ENCODE measurements around the gene SPC24. TPM values are rescaled to one million over a fixed set of nuclear protein-coding genes. Genes with fewer than 3 reads are reported as not detected.
"Not testable (repeated sequence)": the region's sequence is repeated elsewhere in the genome, so short reads cannot be mapped to it uniquely, and the experiment has no call there.

SPC24 gene
- total RNA-seq, 1 experiment from 2014 or later, result 61.3 TPM

GRCh38 chr19:11160440-11160768 is 4.8 kb upstream of the SPC24 start:
- H3K27ac ChIP-seq; H3K4me1 ChIP-seq; H3K27me3 ChIP-seq; H3K4me3 ChIP-seq; H3K9me3 ChIP-seq (replicated peaks); DNase-seq: not testable (repeated sequence)
- H3K36me3 ChIP-seq, result peaks cover 11% of the 10 kb centered on the region

- Histone ChIP-seq H3K4me3 (no peak overlapping the region), H3K9me3 (replicated peaks) (no peaks in the 10 kb centered on the region), H3K36me3 (peaks cover 6% of the 10 kb centered on the region), H3K27me3 (no peaks in the 10 kb centered on the region), H3K4me1 (no peaks in the 10 kb centered on the region), H3K27ac (no peak overlapping the region)
- DNase-seq, result no peak
Observed at GRCh38 chr19:11159598-11160439, 4.2 kb upstream of the SPC24 start.

- H3K4me3 ChIP-seq, result peak overlapping the region; percentile 90
- H3K9me3 ChIP-seq (replicated peaks), result no peaks in the 10 kb centered on the region
- DNase-seq, result no peak
- H3K4me1 ChIP-seq, result no peaks in the 10 kb centered on the region
- no peaks in the 10 kb centered on the region for H3K27me3 ChIP-seq
- peaks cover 22% of the 10 kb centered on the region for H3K36me3 ChIP-seq
- H3K27ac ChIP-seq, result no peak overlapping the region; the same call in 1 of the 2 replicates
Observed at GRCh38 chr19:11154683-11155047, 917 bp downstream of the SPC24 start.

GRCh38 chr19:11152318-11153062 is 3.1 kb downstream of the SPC24 start:
- Histone ChIP-seq H3K4me3 (no peak overlapping the region), H3K27me3 (no peaks in the 10 kb centered on the region), H3K4me1 (no peaks in the 10 kb centered on the region), H3K27ac (no peak overlapping the region), H3K9me3 (replicated peaks) (no peaks in the 10 kb centered on the region), H3K36me3 (peaks cover 30% of the 10 kb centered on the region)
- no peak for DNase-seq

- Histone ChIP-seq H3K36me3 (peaks cover 30% of the 10 kb centered on the region), H3K4me3 (no peak overlapping the region), H3K27ac (no peak overlapping the region), H3K4me1 (no peaks in the 10 kb centered on the region), H3K27me3 (no peaks in the 10 kb centered on the region), H3K9me3 (replicated peaks) (no peaks in the 10 kb centered on the region)
- no peak for DNase-seq
Observed at GRCh38 chr19:11151181-11151580, 4.4 kb downstream of the SPC24 start.

- Histone ChIP-seq H3K36me3 (peaks cover 38% of the 10 kb centered on the region), H3K4me3 (no peak overlapping the region), H3K9me3 (replicated peaks) (no peaks in the 10 kb centered on the region), H3K4me1 (peaks cover 20% of the 10 kb centered on the region), H3K27ac (no peak overlapping the region), H3K27me3 (no peaks in the 10 kb centered on the region)
- DNase-seq, result no peak
Observed at GRCh38 chr19:11148001-11148400, 7.6 kb downstream of the SPC24 start.

- H3K9me3 ChIP-seq (replicated peaks), result no peaks in the 10 kb centered on the region
- H3K36me3 ChIP-seq, result peaks cover 21% of the 10 kb centered on the region
- no peak overlapping the region for H3K4me3 ChIP-seq
- H3K4me1 ChIP-seq, result peaks cover 31% of the 10 kb centered on the region
- no peaks in the 10 kb centered on the region for H3K27me3 ChIP-seq
- DNase-seq, result no peak
- H3K27ac ChIP-seq, result peak overlapping the region; percentile 97
Observed at GRCh38 chr19:11145536-11145924, 10.1 kb downstream of the SPC24 start.

- H3K27me3 ChIP-seq, result no peaks in the 10 kb centered on the region
- H3K27ac ChIP-seq, result peak overlapping the region; percentile 97
- DNase-seq, result peak; percentile 95 to 96
- no peaks in the 10 kb centered on the region for H3K9me3 ChIP-seq (replicated peaks)
- H3K36me3 ChIP-seq, result peaks cover 8% of the 10 kb centered on the region
- H3K4me1 ChIP-seq, result peaks cover 39% of the 10 kb centered on the region
- H3K4me3 ChIP-seq, result peak overlapping the region; percentile 40
Observed at GRCh38 chr19:11142528-11143171, 12.9 kb downstream of the SPC24 start.

GRCh38 chr19:11141937-11142527 is 13.6 kb downstream of the SPC24 start:
- H3K27me3 ChIP-seq, result no peaks in the 10 kb centered on the region
- peaks cover 39% of the 10 kb centered on the region for H3K4me1 ChIP-seq
- no peaks in the 10 kb centered on the region for H3K9me3 ChIP-seq (replicated peaks)
- no peak for DNase-seq
- H3K27ac ChIP-seq, result no peak overlapping the region; the same call in 1 of the 2 replicates
- peaks cover 8% of the 10 kb centered on the region for H3K36me3 ChIP-seq
- H3K4me3 ChIP-seq, result no peak overlapping the region

- Histone ChIP-seq H3K27ac (no peak overlapping the region), H3K36me3 (peaks cover 6% of the 10 kb centered on the region), H3K4me1 (peaks cover 39% of the 10 kb centered on the region), H3K4me3 (no peak overlapping the region), H3K9me3 (replicated peaks) (no peaks in the 10 kb centered on the region), H3K27me3 (no peaks in the 10 kb centered on the region)
- DNase-seq, result no peak
Observed at GRCh38 chr19:11140896-11141295, 14.7 kb downstream of the SPC24 start.

- H3K36me3 ChIP-seq; H3K9me3 ChIP-seq (replicated peaks); H3K4me3 ChIP-seq; H3K27me3 ChIP-seq; DNase-seq: not testable (repeated sequence)
- peaks cover 35% of the 10 kb centered on the region for H3K4me1 ChIP-seq
- H3K27ac ChIP-seq, result peak overlapping the region; percentile 65; the same call in 1 of the 2 replicates
Observed at GRCh38 chr19:11140023-11140538, 15.5 kb downstream of the SPC24 start.

- Histone ChIP-seq H3K27me3 (no peaks in the 10 kb centered on the region), H3K9me3 (replicated peaks) (no peaks in the 10 kb centered on the region), H3K4me1 (peaks cover 24% of the 10 kb centered on the region), H3K36me3 (no peaks in the 10 kb centered on the region), H3K4me3 (peak overlapping the region; percentile 11), H3K27ac (peak overlapping the region; percentile 65)
- DNase-seq, result peak; percentile 93 to 95
Observed at GRCh38 chr19:11138601-11139300, 16.8 kb downstream of the SPC24 start.

GRCh38 chr19:11137542-11138384 is 17.8 kb downstream of the SPC24 start:
- H3K4me1 ChIP-seq, result peaks cover 16% of the 10 kb centered on the region
- peak; percentile 92 to 94 for DNase-seq
- no peaks in the 10 kb centered on the region for H3K27me3 ChIP-seq
- H3K4me3 ChIP-seq, result peak overlapping the region; percentile 19
- H3K36me3 ChIP-seq, result peaks cover 9% of the 10 kb centered on the region; the same call in 1 of the 2 replicates
- H3K27ac ChIP-seq, result peak overlapping the region; percentile 65
- no peaks in the 10 kb centered on the region for H3K9me3 ChIP-seq (replicated peaks)
